Esophagus muscularis mucosa (tissue), 3 donors: ENCODE data around the gene DNASE2B.

Experiments
- CTCF ChIP-seq, 3 experiments: fragments of 200-600 bp in 2 of 3; fragments of 450-650 bp in 1 of 3; sonication (generic) in 2 of 3; IDR thresholded peaks; one replicate each; pipeline ENCODE4 v1.5.1; 2017 to 2019; ENCODE audit warnings: antibody characterized with exemption in 3 of 3, mild to moderate bottlenecking in 2 of 3, moderate library complexity in 1 of 3
- POLR2A ChIP-seq: fragments of 450-650 bp; IDR thresholded peaks from one replicate; pipeline ENCODE4 v1.6.1; 2017; ENCODE audit warnings: antibody characterized with exemption, moderate library complexity, mild to moderate bottlenecking, low read depth
- POLR2AphosphoS5 ChIP-seq, 2 donors: sonication (generic); formaldehyde crosslinking; IDR thresholded peaks; one replicate each; pipeline ENCODE4 v1.6.1; 2017; ENCODE audit warnings: antibody characterized with exemption in 2 of 2

GRCh38 chr1:84428235-84428634 is 30.0 kb downstream of the DNASE2B start:
- no peak for TF ChIP-seq CTCF (IDR thresholded peaks at IDR 0.05)
- TF ChIP-seq POLR2A: no peak
- no peak for TF ChIP-seq POLR2AphosphoS5 (IDR thresholded peaks at IDR 0.05)
